SH-SY5Y (cell line): ENCODE results near the gene LRMDA.

Experiments
- GATA2 ChIP-seq: IDR thresholded peaks from 2 replicates; pipeline ENCODE4 v1.6.1; 2011; ENCODE audit warnings: mild to moderate bottlenecking, low read depth, low read length
- GATA3 ChIP-seq: IDR thresholded peaks from 2 replicates; pipeline ENCODE4 v1.6.1; 2011; ENCODE audit warnings: low read depth, mild to moderate bottlenecking, low read length, moderate library complexity

- TF ChIP-seq GATA2, result no peak
- TF ChIP-seq GATA3, result no peak
Measured at GRCh38 chr10:75483188-75483587, 51.8 kb downstream of the LRMDA start.
